Liver (tissue), 2 donors: ENCODE measurements around the gene LTBP2.

ENCODE experiments used
- ATF3 ChIP-seq: IDR thresholded peaks from 2 replicates; pipeline ENCODE4 v1.6.1; 2016; ENCODE audit warnings: antibody characterized with exemption
- MAX ChIP-seq: IDR thresholded peaks from 2 replicates; pipeline ENCODE4 v1.6.1; 2016; ENCODE audit warnings: antibody characterized with exemption
- YY1 ChIP-seq: IDR thresholded peaks from 2 replicates; pipeline ENCODE4 v1.6.1; 2016; ENCODE audit warnings: antibody characterized with exemption, mild to moderate bottlenecking
- donor health status: healthy.

GRCh38 chr14:74456684-74457564 lies 155.1 kb downstream of the LTBP2 start:
- TF ChIP-seq YY1 (no peak), MAX (no peak), ATF3 (no peak)
